Body of pancreas (tissue), 4 donors: ENCODE measurements around the gene GTF2H1.

Experiments
- CTCF ChIP-seq, 7 experiments: fragments of 450-650 bp in 4 of 7; fragments of 200-600 bp in 3 of 7; sonication (generic) in 3 of 7; IDR thresholded peaks; one replicate each; pipeline ENCODE4 v1.5.1; 2016 to 2019; ENCODE audit warnings: antibody characterized with exemption in 7 of 7
- POLR2A ChIP-seq, 3 donors: fragments of 450-650 bp; IDR thresholded peaks; one replicate each; pipeline ENCODE4 v1.6.1; 2016; ENCODE audit warnings: antibody characterized with exemption in 3 of 3, mild to moderate bottlenecking in 2 of 3

DNA sequence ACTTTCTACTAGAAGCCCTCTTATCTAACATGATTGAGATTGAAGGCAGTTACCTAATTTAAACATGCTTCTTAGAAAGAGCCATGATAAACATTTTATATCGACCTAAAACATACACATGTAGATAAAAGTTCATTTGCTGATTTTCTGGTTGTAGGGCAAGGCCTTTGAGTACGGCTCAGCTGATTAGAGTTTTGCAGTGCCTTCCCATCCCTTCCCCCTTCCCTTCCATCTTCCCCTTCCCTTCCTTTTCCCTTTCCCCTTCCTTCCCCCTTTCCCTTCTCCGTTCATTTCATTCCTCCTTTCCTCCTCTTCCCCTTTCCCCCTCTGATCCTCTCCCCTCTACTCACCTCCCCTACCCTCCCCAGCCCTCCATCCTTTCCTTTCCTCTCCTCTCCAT is 94.1 kb downstream of the GTF2H1 start:
- no peak for TF ChIP-seq CTCF (IDR thresholded peaks at IDR 0.05)
- no peak for TF ChIP-seq POLR2A (IDR thresholded peaks at IDR 0.05)
